ENCODE data around the gene PLA2G4F. TPM values are rescaled to one million over a fixed set of nuclear protein-coding genes. Genes with fewer than 3 reads are reported as not detected.

PLA2G4F gene
- total RNA-seq, 4 donors from 2014 or later: 3.9 to 24.8 (median 14.1) TPM

DNA sequence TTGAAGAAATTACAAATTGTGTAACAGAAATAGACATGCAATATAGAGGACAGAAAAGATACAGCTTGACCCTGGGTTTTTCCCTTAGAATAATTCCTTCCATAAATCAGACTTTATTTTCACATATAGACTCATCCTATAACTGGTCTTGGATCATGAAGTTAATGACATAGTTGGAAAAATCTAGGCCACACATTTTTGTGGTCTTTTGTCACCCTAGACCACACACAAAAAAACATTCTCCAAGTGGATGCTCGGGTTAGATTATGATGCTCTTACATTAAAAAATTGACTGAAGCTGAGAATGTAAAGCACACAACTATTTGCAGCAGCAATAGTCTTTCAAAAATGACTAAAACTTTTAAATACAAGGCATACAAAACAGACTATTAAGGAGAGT is 54.6 kb downstream of the PLA2G4F start:
- Histone ChIP-seq H3K27ac (no peak overlapping the region), H3K4me3 (replicated peaks in 1 of 3) (no peak overlapping the region), H3K27me3 (no peaks in the 10 kb centered on the region), H3K9me3 (no peaks in the 10 kb centered on the region), H3K36me3 (no peaks in the 10 kb centered on the region), H3K4me1 (peaks cover 8 to 28% of the 10 kb centered on the region in 2 donors)
- intact Hi-C loops (cut with DNase I): no loop called here
- TF ChIP-seq POLR2A (IDR thresholded peaks at IDR 0.05): no peak
- TF ChIP-seq, protein P1, sequence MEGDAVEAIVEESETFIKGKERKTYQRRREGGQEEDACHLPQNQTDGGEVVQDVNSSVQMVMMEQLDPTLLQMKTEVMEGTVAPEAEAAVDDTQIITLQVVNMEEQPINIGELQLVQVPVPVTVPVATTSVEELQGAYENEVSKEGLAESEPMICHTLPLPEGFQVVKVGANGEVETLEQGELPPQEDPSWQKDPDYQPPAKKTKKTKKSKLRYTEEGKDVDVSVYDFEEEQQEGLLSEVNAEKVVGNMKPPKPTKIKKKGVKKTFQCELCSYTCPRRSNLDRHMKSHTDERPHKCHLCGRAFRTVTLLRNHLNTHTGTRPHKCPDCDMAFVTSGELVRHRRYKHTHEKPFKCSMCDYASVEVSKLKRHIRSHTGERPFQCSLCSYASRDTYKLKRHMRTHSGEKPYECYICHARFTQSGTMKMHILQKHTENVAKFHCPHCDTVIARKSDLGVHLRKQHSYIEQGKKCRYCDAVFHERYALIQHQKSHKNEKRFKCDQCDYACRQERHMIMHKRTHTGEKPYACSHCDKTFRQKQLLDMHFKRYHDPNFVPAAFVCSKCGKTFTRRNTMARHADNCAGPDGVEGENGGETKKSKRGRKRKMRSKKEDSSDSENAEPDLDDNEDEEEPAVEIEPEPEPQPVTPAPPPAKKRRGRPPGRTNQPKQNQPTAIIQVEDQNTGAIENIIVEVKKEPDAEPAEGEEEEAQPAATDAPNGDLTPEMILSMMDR (IDR thresholded peaks at IDR 0.05): no peak
- WGBS, 2 donors: 88 to 89% methylated on average over 1 of the region's 1 CpG
- DNase-seq: no peak

DNA sequence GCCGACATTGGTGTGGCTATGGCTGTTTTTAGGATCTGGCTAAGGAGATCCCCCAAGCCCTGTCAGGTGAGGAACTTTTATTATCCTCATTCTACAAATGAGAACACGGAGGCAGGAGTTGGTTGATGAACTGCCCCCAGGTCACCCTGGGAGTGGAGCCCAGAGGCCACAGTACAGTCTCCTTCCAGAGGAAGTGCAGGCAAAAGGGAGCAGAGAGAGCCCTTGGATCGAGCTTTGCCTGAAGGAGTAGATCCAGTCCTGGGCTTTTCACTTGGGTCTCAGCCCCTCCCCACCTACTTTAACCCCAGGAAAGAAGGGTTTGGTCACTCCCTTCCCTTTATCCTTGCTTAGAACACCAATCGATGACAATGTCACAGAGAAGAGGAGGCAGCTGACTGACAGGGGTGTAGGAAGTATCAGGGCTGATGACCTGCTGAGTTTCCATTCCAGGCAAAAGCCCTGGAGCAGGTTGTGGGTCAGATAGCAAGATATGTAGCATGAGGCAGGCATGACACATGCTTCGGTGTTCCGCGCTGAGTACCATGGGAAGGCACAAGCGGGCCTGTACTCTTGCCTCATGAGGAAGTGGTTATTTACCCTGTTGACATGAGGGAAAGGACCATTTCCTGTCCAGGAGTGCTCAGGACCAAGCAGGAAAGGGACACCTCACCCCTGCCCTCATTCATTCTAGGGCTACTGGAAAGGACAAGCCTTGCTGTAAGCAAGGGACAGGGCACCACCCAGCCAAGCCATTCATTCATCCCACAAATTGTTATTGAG is 56.2 kb downstream of the PLA2G4F start:
- no peak for DNase-seq
- intact Hi-C loops (cut with DNase I): no loop called here
- Histone ChIP-seq H3K36me3 (no peaks in the 10 kb centered on the region), H3K27me3 (no peaks in the 10 kb centered on the region), H3K4me1 (peaks cover 4 to 11% of the 10 kb centered on the region in 2 donors), H3K4me3 (replicated peaks in 1 of 3) (no peak overlapping the region), H3K27ac (no peak overlapping the region), H3K9me3 (no peaks in the 10 kb centered on the region)
- WGBS, 2 donors: 75 to 83% methylated on average over 8 of the region's 8 CpGs
- TF ChIP-seq POLR2A (IDR thresholded peaks at IDR 0.05): no peak
- TF ChIP-seq, protein P1 (IDR thresholded peaks at IDR 0.05): no peak

DNA sequence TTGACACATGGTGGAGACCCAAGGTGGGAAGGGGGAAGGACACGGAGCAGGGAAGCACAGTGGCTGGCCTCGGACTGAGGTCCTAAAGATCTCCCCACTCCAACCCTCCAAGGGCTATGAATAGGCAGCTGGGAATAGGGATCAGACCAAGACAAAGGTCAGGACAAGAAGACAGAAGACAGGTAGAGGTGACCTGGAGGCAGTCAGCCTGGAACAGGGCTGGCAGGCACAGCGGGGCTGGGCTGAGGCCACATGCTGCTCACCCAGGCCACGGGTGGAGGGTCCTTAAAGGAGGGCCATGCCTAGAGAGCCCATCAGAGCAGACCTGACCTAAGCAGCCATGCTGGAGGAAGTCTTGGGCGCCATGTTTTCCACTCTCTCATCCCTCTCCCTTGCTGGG is 59.4 kb downstream of the PLA2G4F start:
- no peak for DNase-seq
- Histone ChIP-seq H3K27me3 (no peaks in the 10 kb centered on the region), H3K4me3 (replicated peaks in 1 of 3) (no peak overlapping the region), H3K4me1 (peaks cover 4 to 12% of the 10 kb centered on the region in 2 donors), H3K36me3 (no peaks in the 10 kb centered on the region), H3K27ac (no peak overlapping the region), H3K9me3 (no peaks in the 10 kb centered on the region)
- 89 to 91% methylated on average over 5 of the region's 5 CpGs for WGBS, 2 donors
- TF ChIP-seq POLR2A (IDR thresholded peaks at IDR 0.05): no peak
- TF ChIP-seq, protein P1 (IDR thresholded peaks at IDR 0.05): no peak
- intact Hi-C loops (cut with DNase I): no loop called here

DNA sequence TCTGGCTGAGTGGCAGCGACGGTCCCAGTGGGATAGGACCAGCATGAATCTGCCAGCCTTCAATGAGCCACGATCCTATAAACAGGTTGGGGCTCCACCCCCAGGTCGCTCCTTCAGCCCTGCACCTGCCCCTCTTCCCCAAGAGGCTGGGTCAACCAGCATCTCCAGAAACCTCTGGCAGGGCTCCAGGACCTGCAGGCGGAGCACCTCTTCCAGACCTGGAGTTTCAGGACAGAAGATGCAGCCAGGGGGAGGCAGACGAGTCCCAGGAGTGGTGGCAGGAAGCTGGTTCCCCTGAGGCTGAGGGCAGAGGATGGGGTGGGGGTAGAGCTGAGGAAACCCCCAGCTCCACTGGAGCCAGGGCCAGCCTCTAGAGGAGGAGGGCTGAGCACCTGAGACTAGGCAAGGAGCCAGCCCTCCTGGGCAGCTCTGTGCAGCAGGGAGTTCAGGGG is 61.9 kb downstream of the PLA2G4F start, which contains the start of gene PLA2G4D:
Gene PLA2G4D (minus strand): TSS at position 51 of the 452 bp plus-strand sequence. CDS start 103 bp downstream, outside the sequence.
- H3K4me1 ChIP-seq: peaks cover 0 to 3% of the 10 kb centered on the region in 2 donors
- WGBS, 2 donors: 6 to 30% methylated on average over 2 to 3 of the region's 6 CpGs

More for the DNA sequence above, 61.9 kb downstream of the PLA2G4F start, which contains the start of gene PLA2G4D:
- Histone ChIP-seq H3K4me3 (replicated peaks in 1 of 3) (no peak within 1 kb of the TSS), H3K36me3 (no peaks in the 10 kb centered on the region), H3K9me3 (no peaks in the 10 kb centered on the region), H3K27ac (no peak within 1 kb of the TSS), H3K27me3 (no peaks in the 10 kb centered on the region)
- TF ChIP-seq POLR2A (IDR thresholded peaks at IDR 0.05): no peak
- TF ChIP-seq, protein P1 (IDR thresholded peaks at IDR 0.05): peak in 2 of 6 experiments; percentile 5 to 32
- intact Hi-C loops (cut with DNase I): no loop called here
- peak; percentile 70 to 82 for DNase-seq
